H1 (cell line): ENCODE measurements around the gene WASF3.

Experiments used
- ASH2L ChIP-seq: fragments of 200-600, 300-600 bp; sonication (generic); IDR thresholded peaks from one replicate; pipeline ENCODE4 v1.7.1; 2017; ENCODE audit warnings: low read length
- EZH2 ChIP-seq: fragments of 200-600 bp; sonication (generic); IDR thresholded peaks from 2 replicates; pipeline ENCODE4 v1.7.1; 2012; ENCODE audit warnings: low read depth, mild to moderate bottlenecking, moderate library complexity, low read length, inconsistent platforms; ENCODE audit not compliant: severe bottlenecking

DNA sequence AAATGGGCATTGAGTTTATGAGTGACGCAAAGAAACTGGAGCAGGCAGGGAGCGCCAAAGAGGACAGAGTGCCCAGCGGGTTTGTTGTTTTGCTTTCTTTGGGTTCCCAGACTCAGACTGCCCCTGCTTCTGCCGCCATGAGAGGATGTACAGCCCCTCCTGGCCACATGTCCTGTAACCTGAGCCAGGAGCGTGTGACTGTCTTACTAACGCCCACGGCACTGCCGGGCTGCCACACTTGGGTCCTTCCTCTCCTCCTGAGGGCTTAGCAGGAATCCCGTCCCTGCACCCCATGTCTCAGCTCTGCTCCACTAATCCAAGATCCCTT lies 122.6 kb downstream of the WASF3 start:
- no peak for TF ChIP-seq ASH2L
- no peak for TF ChIP-seq EZH2
